Peyer's patch (tissue), 4 donors: Measurements from ENCODE around the gene CNTNAP2.

Source experiments
- POLR2A ChIP-seq, 2 donors: fragments of 450-650 bp; IDR thresholded peaks; one replicate each; pipeline ENCODE4 v1.5.1; 2017; ENCODE audit warnings: antibody characterized with exemption in 2 of 2, mild to moderate bottlenecking in 2 of 2, moderate library complexity in 2 of 2
- TF ChIP-seq, protein P1 (sequence below), 6 experiments: fragments of 450-650 bp in 4 of 6; fragments of 200-600 bp in 2 of 6; sonication (generic) in 1 of 6; IDR thresholded peaks; one replicate each; pipeline ENCODE4 v1.5.1; 2017 to 2019; ENCODE audit warnings: antibody characterized with exemption in 6 of 6, mild to moderate bottlenecking in 3 of 6, moderate library complexity in 1 of 6

DNA sequence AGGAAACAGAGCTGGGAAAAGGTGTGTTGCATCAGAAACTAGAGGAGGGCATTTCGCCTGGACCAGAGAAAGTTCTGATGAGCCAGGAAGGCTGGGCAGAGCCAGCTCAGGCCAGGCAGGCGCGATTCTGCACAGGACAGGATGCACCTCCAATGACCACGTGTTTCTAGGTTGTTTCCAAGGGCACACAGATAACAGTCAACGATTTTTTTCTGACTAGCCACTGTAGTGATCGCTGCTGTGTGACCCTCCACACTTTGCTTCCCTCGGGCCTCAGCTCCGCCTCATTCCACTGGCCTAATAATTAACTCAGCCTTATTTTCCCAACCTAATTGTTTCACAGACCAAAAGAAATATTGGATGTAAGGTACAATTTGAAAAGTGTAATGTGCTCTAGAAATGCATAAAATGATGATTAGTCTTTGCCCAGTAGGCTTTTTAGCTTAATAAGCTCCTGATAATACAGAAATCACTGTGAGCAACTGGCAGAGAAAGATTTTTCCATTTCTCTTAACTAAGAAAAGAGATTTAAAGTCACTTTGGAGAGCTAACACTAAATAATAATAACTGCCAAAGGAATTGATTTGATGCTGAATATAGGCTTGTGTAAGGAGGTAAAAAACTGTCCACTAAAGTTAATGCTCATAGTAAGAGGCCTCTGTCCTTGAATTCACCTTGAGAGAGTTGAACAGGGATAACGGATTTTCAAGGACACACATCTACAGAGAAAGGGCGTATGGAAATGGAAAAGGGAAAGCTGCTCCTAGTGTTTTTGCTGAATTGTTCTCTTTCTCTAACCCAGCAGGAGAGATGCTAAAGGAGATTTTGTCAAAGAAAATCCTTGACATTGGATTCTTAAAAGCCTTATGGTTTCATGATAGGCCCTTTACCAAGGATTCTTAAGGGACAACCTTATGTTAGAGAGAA is 2183.0 kb downstream of the CNTNAP2 start:
- TF ChIP-seq, protein P1, sequence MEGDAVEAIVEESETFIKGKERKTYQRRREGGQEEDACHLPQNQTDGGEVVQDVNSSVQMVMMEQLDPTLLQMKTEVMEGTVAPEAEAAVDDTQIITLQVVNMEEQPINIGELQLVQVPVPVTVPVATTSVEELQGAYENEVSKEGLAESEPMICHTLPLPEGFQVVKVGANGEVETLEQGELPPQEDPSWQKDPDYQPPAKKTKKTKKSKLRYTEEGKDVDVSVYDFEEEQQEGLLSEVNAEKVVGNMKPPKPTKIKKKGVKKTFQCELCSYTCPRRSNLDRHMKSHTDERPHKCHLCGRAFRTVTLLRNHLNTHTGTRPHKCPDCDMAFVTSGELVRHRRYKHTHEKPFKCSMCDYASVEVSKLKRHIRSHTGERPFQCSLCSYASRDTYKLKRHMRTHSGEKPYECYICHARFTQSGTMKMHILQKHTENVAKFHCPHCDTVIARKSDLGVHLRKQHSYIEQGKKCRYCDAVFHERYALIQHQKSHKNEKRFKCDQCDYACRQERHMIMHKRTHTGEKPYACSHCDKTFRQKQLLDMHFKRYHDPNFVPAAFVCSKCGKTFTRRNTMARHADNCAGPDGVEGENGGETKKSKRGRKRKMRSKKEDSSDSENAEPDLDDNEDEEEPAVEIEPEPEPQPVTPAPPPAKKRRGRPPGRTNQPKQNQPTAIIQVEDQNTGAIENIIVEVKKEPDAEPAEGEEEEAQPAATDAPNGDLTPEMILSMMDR (IDR thresholded peaks at IDR 0.05), result no peak
- TF ChIP-seq POLR2A (IDR thresholded peaks at IDR 0.05), result no peak
